Liver (tissue), 3 donors: Measurements from ENCODE around the gene EPHA5.

ENCODE experiments used
- CTCF ChIP-seq: fragments of 150-350 bp; IDR thresholded peaks from 2 replicates; pipeline ENCODE4 v1.5.1; 2017; ENCODE audit warnings: improper control_type of control experiment, low read depth, low read length; ENCODE audit not compliant: missing input control
- JUND ChIP-seq, 2 donors: IDR thresholded peaks; 2 replicates each; pipeline ENCODE4 v1.6.1; 2016; ENCODE audit warnings: antibody characterized with exemption in 2 of 2
- donor health status: healthy.
- donor health status: healthy.

DNA sequence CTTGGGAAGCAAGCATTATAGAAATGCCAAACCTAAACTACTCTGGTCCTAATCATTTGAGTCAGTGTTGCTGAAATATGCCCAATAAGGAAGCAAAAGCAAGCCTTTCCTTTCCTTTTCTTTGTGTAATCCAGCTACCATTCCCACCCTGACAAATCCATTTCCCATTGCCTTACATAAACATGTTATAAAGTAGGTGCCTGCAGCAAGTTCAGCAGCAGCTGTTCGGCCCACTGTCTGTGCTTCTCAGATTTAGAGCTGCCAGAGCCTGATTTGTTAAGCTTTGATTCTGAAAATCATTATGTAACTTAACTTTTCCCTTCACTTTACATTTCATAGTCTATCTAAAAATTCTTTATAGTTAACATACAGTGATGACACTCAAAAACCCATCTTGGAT, 148.6 kb downstream of the EPHA5 start:
- TF ChIP-seq CTCF = no peak
- TF ChIP-seq JUND (IDR thresholded peaks at IDR 0.05) = no peak
